HG02973 (cell line): Measurements from ENCODE around the gene HPGDS.
"Not testable (repeated sequence)": the region's sequence is repeated elsewhere in the genome, so short reads cannot be mapped to it uniquely, and the experiment has no call there.

Experiments
- ATAC-seq: cut with Tn5 transposase; IDR thresholded peaks from one replicate; pipeline ENCODE4 v1.9.1; 2021; ENCODE audit warnings: moderate library complexity; ENCODE audit not compliant: unreplicated experiment

HPGDS gene

DNA sequence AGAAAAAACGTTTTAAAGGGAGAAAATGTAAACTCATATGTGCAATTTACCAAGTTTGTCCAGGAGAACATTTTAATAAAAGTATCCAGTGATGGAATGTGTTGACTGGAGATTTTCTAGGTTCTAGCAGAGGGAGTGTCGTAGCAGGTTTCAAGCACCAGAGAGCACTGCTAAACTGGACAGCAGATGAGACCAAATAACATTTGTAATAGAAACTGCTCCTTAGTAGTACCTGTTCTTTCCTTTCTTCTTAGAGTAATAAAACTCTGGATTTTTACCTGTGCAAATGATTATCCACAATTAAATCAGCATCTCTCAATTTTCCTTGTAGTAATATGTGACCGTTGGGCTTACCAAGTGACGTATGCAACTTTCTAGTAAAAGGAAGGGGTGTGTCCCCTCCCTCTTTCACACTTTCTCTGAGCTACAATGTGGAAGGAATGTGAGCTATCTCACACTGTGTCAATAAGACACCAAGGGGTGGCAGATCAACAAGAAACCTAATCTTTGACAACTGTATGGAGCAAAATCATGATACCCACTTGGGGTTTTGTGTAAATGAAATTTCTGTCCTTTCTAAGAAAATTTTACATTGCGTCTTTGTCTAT lies 9.5 kb downstream of the HPGDS start:
- no peak for ATAC-seq

DNA sequence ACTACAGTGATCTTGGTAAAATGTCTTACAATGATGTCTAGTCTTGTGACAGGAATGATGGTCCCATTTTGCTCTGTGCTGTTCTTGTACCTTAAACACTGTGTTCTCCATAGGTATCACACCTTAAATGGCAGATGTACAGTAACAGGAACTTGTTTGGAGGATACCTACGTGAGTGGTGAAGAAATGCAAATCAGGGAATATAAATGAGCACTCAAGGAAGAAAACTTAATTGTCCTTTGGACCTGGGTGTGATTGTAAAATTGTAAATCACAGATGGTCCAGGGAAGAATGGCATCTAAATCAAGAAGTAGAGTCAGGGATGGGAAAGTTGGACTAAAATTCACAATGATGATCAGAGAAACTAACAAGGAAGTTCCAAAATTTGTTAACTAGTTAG lies 12.7 kb downstream of the HPGDS start:
- no peak for ATAC-seq

DNA sequence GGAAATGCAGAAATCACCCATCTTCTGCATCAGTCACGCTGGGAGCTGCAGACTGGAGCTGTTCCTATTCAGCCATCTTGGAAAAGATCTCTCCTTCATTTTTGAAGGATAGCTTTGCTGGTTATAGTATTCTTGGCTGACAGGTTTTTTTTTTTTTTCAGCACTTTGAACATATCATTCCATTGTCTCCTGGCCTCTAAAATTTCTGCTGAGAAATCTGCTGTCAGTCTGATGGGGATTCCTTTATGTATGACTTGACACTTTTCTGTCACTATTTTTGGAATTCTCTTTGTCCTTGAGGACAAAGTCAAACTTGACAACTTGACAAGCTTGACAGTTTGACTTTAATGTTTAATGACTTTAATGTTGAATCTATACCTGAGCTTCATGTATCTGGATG lies 16.8 kb downstream of the HPGDS start:
- no peak for ATAC-seq

DNA sequence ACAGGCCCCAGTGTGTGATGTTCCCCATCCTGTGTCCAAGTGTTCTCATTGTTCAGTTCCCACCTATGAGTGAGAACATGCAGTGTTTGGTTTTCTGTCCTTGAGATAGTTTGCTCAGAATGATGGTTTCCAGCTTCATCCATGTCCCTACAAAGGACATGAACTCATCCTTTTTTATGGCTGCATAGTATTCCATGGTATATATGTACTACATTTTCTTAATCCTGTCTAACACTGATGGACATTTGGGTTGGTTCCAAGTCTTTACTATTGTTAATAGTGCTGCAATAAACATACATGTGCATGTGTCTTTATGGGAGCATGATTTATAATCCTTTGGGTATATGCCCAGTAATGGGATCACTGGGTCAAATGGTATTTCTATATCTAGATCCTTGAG lies 22.7 kb downstream of the HPGDS start:
- not testable (repeated sequence) for ATAC-seq

DNA sequence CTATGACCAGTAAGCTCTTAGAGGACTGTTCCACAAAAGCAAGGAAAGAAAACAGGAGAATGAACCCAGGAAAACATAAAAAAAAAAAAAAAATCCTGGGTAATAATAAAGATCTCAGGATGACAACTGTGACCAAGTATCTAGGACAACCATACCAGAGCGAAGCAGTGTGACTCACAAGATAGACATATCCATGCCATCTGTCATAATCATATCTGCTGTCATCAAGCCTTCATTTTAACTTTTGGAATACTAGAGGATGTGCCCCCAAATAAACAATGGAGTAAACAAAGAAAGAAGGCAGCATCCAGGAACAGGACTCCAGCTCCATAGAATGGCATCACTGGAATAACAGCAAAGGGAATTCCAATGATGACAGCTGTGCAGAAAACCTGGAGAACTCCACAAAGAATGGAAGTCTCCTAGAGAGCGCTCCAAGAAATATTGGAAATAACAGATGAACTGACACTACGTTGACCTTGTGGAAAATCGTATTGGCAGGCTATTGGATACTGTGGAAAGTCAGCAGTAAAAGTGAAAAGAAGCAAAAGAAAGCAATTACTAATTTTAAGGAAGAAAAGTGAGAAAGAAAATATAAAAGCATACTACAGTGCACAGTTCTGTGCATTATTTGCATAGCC lies 35.3 kb downstream of the HPGDS start:
- no peak for ATAC-seq

DNA sequence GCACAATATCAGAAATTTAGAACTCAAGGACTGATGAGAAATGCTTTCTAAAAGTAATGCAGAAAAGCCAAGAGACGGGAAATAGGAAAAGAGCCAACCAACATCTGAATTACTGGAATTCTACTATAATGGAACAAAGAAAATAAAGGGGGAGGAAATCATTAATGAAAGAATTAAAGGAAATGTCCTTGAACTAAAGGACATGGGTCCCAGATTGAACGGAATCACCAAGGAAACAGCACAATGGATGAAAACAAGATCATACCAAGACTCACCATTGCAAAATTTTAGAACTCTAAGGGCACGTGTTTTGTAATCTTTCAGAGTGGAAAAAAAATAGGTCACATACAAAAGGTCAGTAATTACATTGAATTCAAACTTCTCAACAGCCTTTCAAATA lies 35.9 kb downstream of the HPGDS start:
- no peak for ATAC-seq

DNA sequence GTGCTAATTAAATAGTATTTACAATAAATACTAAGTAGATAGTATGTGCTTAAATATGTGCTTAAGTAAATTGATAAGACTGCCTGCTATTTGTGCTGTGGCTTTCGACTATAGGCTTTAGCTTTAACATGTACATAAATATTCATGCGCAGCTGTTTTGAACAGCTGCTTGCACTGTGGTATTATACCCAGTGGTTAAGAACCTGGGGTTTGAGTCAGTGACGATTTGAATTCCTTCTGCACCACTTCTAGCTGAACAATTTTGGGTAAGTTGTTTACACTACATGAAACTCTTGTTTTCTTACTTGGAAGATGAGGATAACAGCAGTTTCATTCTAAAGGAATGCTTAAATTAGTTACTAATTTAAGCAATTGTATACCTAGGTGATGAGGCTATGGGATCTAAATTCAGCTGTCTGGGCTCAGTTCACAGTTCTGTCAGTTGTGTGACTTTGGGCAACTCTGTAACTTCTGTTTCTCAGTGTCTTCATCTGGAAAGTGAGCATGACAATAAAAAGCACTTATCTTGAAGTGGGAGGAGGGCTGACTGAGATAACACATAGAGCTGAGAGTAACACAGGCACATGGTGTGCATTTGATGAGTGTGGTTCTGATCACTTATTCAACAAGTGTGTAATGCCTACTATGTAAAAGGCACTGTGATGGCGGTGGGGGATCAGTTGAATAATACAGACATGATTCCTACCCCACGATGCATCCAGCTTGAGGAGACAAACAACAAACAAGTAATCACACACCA lies 37.0 kb downstream of the HPGDS start:
- ATAC-seq: no peak

DNA sequence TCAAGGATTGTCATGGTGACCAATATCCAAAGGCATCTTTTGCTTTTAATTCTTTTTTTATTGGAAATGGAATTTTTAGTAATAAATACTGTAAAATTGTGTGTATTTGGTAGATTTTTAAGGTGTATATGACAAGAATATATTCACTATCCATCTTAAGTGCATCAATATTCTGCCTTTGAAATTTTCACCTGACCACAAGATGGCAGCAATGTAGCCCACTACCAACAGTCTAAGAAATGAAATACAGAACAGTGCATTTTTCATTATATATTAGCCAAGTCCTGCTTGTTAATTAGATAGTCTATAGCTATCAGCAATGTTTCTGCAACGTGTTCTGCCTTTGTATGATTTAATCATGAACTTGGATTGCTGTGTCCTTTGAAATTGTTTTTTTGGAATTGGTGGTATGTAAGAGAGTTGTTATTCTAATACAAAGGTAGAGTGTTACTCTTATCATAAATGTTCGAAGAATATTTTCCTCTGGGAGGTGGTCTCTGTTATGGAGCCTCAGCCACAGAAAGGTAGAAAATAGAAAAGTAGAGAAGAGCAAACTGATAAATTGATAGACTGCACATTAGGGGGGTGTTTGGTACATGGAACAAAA lies 38.2 kb downstream of the HPGDS start:
- ATAC-seq: peak; percentile 57

DNA sequence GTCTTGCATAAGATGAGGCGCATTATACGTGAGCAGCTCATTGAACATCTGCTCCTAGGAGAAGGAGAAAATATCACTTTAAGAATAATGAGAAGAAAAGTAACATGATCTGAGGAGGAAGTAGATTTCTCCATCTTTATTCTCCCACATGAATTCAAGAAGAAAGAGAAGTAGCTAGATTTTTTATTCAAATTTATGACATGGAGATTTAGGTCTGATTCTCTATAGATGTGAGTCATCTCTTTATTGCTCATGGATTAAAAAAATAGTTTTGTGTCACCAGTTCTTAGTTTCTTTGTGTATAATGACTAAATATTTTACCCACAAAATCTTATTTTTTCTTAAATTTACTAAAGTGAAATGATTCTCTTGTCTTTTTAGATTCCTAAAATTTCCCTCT lies 40.4 kb downstream of the HPGDS start:
- no peak for ATAC-seq

DNA sequence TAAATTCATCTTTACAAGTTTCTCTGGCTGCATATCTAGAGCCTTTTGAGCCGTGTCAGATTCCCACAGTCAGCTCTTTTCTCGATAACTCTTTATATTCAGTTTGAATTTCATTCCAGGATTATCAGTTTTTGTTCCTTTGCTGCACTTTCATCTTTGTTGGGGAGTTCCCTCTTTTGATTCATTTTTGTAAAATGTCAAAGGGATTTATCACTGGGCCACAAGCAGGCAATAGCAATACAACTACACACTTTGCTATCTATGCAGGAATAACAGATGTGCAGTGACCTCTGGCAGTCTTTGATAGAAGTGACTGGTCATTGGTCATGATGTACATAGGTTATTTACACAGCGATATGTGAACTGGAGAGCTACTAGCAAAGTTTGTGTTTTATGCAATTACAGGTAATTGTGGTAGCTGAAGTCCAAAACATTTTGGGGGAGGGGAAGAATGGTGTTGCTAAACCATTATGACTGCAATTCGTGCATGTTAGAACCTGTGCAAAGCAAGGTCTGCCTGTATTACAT lies 43.8 kb downstream of the HPGDS start:
- ATAC-seq: no peak

DNA sequence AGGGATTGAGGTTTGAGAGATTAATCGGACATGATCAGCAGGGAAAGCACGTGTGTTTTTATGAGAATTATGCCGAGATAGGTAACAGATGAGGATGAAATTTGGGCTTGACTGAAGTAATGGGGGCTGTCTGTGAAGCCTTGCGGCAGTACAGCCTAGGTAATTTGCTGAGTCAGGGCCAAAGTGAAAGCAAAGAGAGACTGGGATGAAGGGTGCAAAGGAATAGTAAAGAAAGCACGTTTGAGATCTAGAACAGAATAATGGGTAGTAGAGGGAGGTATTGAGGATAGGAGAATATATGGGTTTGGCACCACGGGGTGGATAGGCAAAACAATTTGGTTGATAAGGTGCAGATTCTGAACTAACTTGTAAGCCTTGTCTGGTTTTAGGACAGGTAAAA lies 47.2 kb downstream of the HPGDS start:
- ATAC-seq: not testable (repeated sequence)

DNA sequence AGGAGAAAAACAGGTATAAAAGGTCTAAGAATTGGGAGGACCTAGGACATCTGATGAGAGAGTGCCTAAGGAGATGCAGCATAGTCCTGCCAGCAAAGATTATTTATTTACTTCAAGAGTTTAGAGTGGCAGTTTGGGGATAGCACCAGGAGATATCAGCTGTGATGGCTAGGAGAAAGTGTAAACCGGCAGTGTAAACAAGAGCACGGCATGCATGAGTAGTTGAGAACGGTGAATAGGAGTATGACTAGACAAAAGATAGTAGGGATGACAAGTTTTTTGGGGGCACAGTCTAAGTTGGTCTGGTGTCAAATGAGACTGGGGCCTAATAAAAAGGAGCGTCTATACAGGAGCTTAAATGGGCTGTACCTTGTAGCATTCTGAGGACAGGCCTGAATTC lies 48.7 kb downstream of the HPGDS start:
- ATAC-seq: not testable (repeated sequence)

DNA sequence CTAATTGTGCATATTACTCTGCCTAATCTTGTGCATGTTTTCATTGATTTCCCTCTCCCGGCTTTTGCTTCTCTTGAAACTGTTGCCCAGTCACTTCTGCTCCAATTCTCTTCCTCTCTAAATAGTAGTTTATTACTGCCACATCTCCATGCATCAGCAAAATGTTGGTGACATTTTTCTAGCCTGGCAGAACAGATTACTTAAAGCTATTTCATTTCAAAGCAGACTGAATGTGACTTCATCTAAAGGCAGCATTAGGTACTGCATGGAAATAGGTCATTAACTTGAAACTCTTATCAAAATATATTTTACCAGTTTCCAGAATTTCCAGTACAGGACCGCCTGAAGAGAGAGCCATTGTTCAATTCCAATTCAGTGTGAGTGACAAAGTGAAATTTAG lies 52.4 kb downstream of the HPGDS start:
- ATAC-seq: no peak

DNA sequence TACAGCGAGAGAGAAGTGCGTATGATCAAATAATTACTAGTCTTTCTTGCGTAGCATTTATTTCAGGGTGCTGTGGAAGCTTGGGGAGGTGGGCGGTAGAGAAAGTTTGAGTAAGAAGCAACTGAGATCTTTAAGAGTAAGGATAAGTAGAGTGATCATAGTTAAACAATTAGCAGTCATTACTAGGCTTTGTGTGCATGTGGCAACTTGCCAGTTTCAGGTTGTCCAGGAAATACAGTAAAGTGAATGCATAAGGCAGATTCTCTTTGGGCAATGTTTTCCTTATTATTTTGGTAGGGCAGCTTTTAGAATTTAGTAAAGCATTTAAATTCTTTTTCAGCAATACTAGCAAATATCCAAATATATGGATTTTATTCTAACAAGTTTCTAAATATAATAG lies 57.0 kb downstream of the HPGDS start:
- no peak for ATAC-seq

DNA sequence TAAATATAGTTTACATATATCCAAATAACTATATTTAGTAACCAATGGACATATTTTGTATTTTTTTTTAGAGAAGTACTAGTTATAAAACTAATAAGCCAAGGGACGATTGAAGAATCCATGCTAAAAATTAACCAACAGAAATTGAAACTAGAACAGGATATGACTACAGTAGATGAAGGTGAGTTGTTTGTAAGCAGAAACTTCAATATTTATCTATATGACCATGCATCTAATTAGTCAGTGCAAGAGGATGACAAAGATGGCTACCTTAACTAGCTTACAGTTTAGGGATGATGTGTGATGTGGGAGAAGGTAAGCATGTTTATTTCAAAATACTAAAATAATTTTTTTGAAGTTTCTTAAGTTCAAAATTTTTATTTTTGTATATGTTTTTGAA lies 57.7 kb downstream of the HPGDS start:
- no peak for ATAC-seq

DNA sequence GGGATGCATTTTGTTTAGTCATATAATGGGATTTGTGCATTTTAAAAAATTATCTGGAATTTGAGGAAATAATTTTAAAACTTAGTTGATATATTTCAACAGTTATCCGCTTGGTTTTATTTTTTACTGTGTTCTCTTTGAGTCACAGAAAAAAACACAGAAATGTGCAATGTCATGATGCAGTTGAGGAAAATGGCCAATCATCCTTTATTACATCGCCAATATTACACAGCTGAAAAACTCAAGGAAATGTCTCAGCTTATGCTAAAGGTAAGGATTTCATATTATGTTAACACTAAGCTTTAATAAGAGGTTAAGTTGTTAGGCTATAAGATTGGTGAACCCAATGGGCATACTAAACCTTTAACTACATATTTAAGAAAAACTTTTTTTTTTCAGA lies 63.9 kb downstream of the HPGDS start:
- no peak for ATAC-seq

DNA sequence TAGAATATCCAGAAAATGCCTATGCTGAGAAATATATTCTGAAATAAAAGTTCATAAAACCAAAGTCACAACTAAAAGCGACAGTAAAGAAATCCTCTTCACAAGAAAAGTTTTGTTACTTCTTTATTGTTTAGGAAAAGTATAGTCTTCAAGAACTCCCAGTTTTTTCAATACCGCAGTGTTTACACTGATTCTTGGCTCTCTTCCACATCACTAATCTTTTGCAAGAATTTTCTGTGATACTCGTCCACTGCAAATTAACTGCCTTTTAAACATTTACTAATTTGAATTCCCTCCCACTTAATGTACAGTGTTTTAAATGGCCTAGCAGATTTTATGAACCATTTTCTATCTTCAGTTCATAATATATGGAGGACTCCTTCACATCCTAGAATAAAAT lies 65.1 kb downstream of the HPGDS start:
- ATAC-seq: no peak

DNA sequence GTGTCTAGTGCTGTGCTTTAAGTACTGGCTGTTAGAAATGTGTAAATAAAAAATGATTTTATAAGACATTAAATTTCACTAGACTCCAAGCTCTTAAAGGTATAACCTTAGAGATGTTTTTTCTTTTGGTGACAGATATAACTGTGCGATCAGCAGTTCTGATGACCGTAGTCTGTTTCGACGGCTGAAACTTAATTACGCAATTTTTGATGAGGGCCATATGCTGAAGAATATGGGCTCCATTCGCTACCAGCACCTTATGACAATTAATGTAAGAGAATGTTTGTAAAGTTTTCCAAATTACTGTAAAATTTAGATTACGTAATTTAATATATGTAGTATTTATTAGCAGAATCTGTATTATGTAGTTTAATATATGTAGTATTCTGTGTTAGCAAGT lies 66.4 kb downstream of the HPGDS start:
- no peak for ATAC-seq

DNA sequence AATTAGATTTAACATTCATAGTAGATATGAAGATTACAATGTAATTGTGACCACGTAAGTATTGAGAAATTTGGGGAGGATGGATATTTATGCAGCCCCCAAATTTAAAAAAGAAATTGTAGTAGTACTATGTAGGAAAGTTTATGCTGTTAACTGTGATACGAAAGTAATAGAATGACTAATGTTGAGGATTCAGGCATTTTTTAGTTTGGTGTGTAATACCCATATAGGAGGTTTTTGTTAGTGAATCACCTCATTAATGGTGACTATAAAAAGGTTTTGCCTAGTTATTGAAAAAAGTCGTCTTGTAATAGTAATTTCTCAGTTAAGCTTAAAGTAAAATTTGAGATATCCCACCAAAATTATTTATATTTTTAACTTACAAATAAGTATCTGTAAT lies 67.7 kb downstream of the HPGDS start:
- ATAC-seq: no peak

DNA sequence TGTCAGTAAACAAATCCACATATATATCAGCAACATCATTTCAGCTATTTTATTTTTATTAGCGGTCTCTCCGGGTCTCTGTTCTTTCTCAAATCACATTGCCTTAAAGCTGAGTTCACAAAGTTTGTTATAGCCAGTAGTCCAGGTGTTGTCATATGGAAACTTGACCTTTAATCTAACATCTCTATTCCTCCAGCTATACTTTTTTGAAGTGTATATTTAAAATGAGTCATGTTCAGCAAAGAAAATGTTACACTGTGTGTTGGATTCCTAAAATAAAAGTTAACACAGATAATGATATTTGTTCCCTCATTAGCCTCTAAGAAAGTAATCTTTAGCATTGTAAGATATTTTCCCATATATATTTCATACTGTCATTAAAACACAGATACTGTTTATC lies 71.4 kb downstream of the HPGDS start:
- ATAC-seq: no peak

DNA sequence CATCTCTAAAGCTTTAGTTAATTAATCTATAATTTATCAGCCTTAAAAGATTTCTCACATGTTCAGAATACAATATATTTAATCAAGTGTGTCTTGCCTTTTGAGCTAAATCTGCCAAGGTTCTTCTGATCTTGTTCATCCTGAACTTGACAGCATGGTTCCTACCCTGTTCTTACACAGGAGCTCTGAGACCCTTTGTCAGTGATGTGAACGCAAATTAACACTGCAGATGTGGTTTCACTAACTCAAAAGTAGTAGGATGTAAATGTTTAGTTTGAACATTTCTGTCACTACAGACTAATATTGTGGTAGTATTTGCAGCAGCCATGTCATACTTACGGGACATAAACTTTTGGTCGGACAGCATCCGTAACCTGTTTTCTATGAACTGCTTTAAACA lies 75.6 kb downstream of the HPGDS start:
- ATAC-seq: no peak
